ENCODE measurements around the gene TTC31.

DNA sequence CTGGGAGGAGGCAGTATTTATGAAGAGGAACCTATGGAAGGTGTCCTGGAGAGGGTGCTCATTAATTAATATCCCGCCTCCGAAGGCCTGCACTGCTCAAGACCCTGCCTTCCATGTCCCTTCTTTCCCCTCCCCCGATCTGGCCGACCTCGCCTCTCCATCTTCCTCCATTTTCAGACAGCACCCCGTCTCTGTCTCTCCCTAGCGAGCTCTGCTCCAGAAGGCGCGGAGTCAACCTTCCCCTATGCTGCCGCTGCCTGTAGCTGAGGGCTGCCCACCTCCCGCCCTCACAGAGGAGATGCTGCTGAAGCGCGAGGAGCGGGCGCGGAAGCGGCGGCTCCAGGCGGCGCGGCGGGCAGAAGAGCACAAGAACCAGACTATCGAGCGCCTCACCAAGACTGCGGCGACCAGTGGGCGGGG, 25.7 kb upstream of the TTC31 start:
- TF ChIP-seq, protein P1, sequence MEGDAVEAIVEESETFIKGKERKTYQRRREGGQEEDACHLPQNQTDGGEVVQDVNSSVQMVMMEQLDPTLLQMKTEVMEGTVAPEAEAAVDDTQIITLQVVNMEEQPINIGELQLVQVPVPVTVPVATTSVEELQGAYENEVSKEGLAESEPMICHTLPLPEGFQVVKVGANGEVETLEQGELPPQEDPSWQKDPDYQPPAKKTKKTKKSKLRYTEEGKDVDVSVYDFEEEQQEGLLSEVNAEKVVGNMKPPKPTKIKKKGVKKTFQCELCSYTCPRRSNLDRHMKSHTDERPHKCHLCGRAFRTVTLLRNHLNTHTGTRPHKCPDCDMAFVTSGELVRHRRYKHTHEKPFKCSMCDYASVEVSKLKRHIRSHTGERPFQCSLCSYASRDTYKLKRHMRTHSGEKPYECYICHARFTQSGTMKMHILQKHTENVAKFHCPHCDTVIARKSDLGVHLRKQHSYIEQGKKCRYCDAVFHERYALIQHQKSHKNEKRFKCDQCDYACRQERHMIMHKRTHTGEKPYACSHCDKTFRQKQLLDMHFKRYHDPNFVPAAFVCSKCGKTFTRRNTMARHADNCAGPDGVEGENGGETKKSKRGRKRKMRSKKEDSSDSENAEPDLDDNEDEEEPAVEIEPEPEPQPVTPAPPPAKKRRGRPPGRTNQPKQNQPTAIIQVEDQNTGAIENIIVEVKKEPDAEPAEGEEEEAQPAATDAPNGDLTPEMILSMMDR (IDR thresholded peaks at IDR 0.05) = no peak
- TF ChIP-seq JUN (CRISPR knock-in tag; IDR thresholded peaks at IDR 0.05) (no peak), SMAD3 (CRISPR knock-in tag; IDR thresholded peaks at IDR 0.05; ENCODE audit: borderline replicate concordance) (no peak), OVOL2 (CRISPR knock-in tag; IDR thresholded peaks at IDR 0.05; ENCODE audit: borderline replicate concordance) (no peak), ETV6 (CRISPR knock-in tag; IDR thresholded peaks at IDR 0.05) (no peak), NR2C2 (CRISPR knock-in tag; IDR thresholded peaks at IDR 0.05) (no peak)
- TF ChIP-seq, protein P2, sequence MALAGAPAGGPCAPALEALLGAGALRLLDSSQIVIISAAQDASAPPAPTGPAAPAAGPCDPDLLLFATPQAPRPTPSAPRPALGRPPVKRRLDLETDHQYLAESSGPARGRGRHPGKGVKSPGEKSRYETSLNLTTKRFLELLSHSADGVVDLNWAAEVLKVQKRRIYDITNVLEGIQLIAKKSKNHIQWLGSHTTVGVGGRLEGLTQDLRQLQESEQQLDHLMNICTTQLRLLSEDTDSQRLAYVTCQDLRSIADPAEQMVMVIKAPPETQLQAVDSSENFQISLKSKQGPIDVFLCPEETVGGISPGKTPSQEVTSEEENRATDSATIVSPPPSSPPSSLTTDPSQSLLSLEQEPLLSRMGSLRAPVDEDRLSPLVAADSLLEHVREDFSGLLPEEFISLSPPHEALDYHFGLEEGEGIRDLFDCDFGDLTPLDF (CRISPR knock-in tag; IDR thresholded peaks at IDR 0.05) = no peak
- TF ChIP-seq, protein P3, sequence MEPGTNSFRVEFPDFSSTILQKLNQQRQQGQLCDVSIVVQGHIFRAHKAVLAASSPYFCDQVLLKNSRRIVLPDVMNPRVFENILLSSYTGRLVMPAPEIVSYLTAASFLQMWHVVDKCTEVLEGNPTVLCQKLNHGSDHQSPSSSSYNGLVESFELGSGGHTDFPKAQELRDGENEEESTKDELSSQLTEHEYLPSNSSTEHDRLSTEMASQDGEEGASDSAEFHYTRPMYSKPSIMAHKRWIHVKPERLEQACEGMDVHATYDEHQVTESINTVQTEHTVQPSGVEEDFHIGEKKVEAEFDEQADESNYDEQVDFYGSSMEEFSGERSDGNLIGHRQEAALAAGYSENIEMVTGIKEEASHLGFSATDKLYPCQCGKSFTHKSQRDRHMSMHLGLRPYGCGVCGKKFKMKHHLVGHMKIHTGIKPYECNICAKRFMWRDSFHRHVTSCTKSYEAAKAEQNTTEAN (CRISPR knock-in tag; IDR thresholded peaks at IDR 0.05) = no peak
